ENCODE measurements around the gene TREH. TPM values are rescaled to one million over a fixed set of nuclear protein-coding genes. Genes with fewer than 3 reads are reported as not detected.
"Not testable (repeated sequence)": the region's sequence is repeated elsewhere in the genome, so short reads cannot be mapped to it uniquely, and the experiment has no call there.

TREH gene
- total and polyA plus RNA-seq, 12 donors: 0.11 to 4.8 (median 0.83) TPM; not detected in 9

- TF ChIP-seq CTCF (IDR thresholded peaks at IDR 0.05): no peak
- WGBS, 2 donors: 96 to 98% methylated on average over 5 of the region's 5 CpGs
- Histone ChIP-seq H3K27me3 (no peaks in the 10 kb centered on the region), H3K4me3 (no peak overlapping the region), H3K4me1 (peaks cover 0 to 27% (median 8%) of the 10 kb centered on the region in 9 donors), H3K27ac (no peak overlapping the region), H3K9me3 (no peaks in the 10 kb centered on the region), H3K36me3 (no peaks in the 10 kb centered on the region)
- no peak for ATAC-seq
- no peak for DNase-seq
- intact Hi-C loops (cut with DNase I): loop anchor here in 1 of 10 donors (5.0 kb wide), 1 partner anchor 269 kb away; the partner anchor contains the start of gene UPK2
Measured at GRCh38 chr11:118687906-118688305, 8.5 kb upstream of the TREH start.

DNA sequence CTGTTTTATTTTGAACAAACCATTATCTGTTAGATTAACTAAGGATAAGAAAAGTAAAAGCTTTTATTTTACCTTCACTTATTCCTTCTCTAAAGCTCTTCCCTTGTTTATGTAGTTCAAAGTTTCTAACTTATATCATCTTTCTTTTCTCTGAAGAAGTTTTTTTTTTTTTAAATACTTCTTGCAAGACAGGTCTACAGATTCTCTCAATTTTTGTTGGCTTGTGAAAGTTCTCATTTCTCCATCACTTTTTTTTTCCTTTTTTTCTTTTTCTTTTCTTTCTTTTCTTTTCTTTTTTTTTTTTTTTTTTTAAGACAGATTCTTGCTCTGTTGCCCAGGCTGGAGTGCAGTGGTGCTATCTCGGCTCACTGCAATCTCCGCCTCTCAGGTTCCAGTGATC lies 4.7 kb upstream of the TREH start:
- ATAC-seq: no peak
- intact Hi-C loops (cut with DNase I): no loop called here
- whole genome bisulfite sequencing, 2 donors: 87 to 89% methylated on average over 2 of the region's 2 CpGs

GRCh38 chr11:118682939-118683338 lies 3.5 kb upstream of the TREH start:
- H3K4me3 ChIP-seq; intact Hi-C loops (cut with DNase I); H3K9me3 ChIP-seq; DNase-seq; H3K36me3 ChIP-seq; H3K27ac ChIP-seq; ATAC-seq; H3K27me3 ChIP-seq; H3K4me1 ChIP-seq: not testable (repeated sequence)
- 77 to 78% methylated on average over 6 of the region's 6 CpGs for WGBS, 2 donors

More for the DNA sequence above, 4.7 kb upstream of the TREH start:
- Histone ChIP-seq H3K9me3 (no peaks in the 10 kb centered on the region), H3K36me3 (no peaks in the 10 kb centered on the region), H3K4me1 (peaks cover 0 to under 1% (median under 1%) of the 10 kb centered on the region in 9 donors), H3K27me3 (no peaks in the 10 kb centered on the region), H3K4me3 (no peak overlapping the region), H3K27ac (no peak overlapping the region)
- TF ChIP-seq CTCF (IDR thresholded peaks at IDR 0.05): no peak
- no peak for DNase-seq

DNA sequence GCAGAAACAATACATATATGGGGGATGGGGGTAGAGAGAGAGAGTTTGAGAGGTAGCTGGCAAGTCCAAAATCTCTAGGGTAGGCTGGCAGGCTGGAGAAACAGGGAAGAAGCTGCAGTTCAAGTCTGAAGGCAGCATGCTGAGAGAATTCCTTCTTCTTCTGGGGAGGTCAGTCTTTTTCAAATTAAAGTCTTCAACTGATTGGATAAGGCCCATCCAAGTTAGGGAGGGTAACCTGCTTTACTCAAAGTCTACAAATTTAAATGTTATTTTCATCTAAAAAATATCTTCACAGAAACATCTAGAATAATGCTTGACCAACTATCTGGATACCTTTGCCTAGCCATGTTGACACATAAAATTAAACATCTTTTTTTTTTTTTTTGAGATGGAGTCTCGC lies 2.9 kb upstream of the TREH start:
- peaks cover 0 to 6% (median 0%) of the 10 kb centered on the region in 9 donors for H3K4me1 ChIP-seq
- WGBS, 2 donors: 95 to 100% methylated on average over 1 of the region's 1 CpG
- no peaks in the 10 kb centered on the region for H3K27me3 ChIP-seq
- ATAC-seq (no peak), DNase-seq (no peak)
- H3K36me3 ChIP-seq: no peaks in the 10 kb centered on the region
- TF ChIP-seq CTCF (IDR thresholded peaks at IDR 0.05): no peak
- no peaks in the 10 kb centered on the region for H3K9me3 ChIP-seq
- no peak overlapping the region for H3K4me3 ChIP-seq
- intact Hi-C loops (cut with DNase I): no loop called here
- no peak overlapping the region for H3K27ac ChIP-seq

- intact Hi-C loops (cut with DNase I): not testable (repeated sequence)
Measured at GRCh38 chr11:118678908-118679307, 542 bp downstream of the TREH start.

More at GRCh38 chr11:118678908-118679307, 542 bp downstream of the TREH start:
- DNase-seq: peak in 1 of 2 donors; percentile 53
- H3K27me3 ChIP-seq, H3K4me1 ChIP-seq, H3K27ac ChIP-seq, H3K9me3 ChIP-seq, H3K4me3 ChIP-seq, H3K36me3 ChIP-seq: not testable (repeated sequence)
- peak in 7 of 8 donors; percentile 29 to 77 (median 64) for ATAC-seq
- TF ChIP-seq CTCF (IDR thresholded peaks at IDR 0.05): peak in 3 of 9 donors; percentile 24 to 30 (median 29)
- WGBS, 2 donors: 37 to 46% methylated on average over 11 of the region's 11 CpGs
